Measurements from ENCODE around the gene CHRDL2. TPM values are rescaled to one million over a fixed set of nuclear protein-coding genes. Genes with fewer than 3 reads are reported as not detected.

Gene CHRDL2
- total and polyA plus RNA-seq, 2 experiments from 2014 or later = 0.83 to 4.7 TPM

DNA sequence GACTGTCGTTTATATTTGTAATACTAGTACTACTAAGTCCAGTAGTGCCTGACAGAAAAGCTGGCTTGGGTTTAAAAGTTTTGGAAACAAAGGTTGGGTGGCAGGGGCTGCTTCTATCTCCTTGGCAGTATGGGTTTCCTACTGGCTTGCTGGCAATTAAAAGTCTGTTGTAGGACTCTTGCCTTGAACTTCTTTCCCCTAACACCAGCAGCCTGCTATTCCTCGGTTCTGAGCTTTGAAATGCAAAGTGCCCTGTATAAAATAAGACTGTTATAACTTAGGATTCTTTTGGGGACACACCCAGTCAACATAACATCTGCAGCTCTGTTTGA lies 18.7 kb upstream of the CHRDL2 start:
- H4K20me1 ChIP-seq (ENCODE audit: insufficient read depth, poor library complexity, severe bottlenecking) = peaks cover 11% of the 10 kb centered on the region
- DNase-seq (ENCODE audit: low spot score) = no peak
- peaks cover 55% of the 10 kb centered on the region for H3K79me2 ChIP-seq
- H3K4me1 ChIP-seq (ENCODE audit: insufficient read depth) = peaks cover 22% of the 10 kb centered on the region
- no peak for TF ChIP-seq CTCF (IDR thresholded peaks at IDR 0.05; ENCODE audit: poor library complexity)
- peak overlapping the region; percentile 48 for H3K4me3 ChIP-seq
- no peak overlapping the region for H3K27ac ChIP-seq
- H3K27me3 ChIP-seq = no peaks in the 10 kb centered on the region
- H3K9me3 ChIP-seq (ENCODE audit: low read depth) = no peaks in the 10 kb centered on the region
- H3K36me3 ChIP-seq (replicated peaks; ENCODE audit: insufficient read depth, low read depth) = no peaks in the 10 kb centered on the region
- H3K4me2 ChIP-seq = peak overlapping the region; percentile 85
- WGBS (ENCODE audit: low lambda C conversion rate, missing lambda C conversion rate) = 35% methylated on average over 2 of the region's 2 CpGs
- no peaks in the 10 kb centered on the region for H3K9me2 ChIP-seq (replicated peaks; ENCODE audit: insufficient read depth)
- peak overlapping the region; percentile 85 for H2AFZ ChIP-seq

GRCh38 chr11:74749127-74749964 lies 18.1 kb upstream of the CHRDL2 start:
- Histone ChIP-seq H2AFZ (peak overlapping the region; percentile 85), H3K27me3 (no peaks in the 10 kb centered on the region), H3K9me2 (replicated peaks; ENCODE audit: insufficient read depth) (no peaks in the 10 kb centered on the region), H3K4me1 (ENCODE audit: insufficient read depth) (peaks cover 20% of the 10 kb centered on the region), H3K4me2 (peak overlapping the region; percentile 85), H3K79me2 (peaks cover 52% of the 10 kb centered on the region), H3K36me3 (replicated peaks; ENCODE audit: insufficient read depth, low read depth) (no peaks in the 10 kb centered on the region), H4K20me1 (ENCODE audit: insufficient read depth, poor library complexity, severe bottlenecking) (peaks cover 11% of the 10 kb centered on the region), H3K27ac (peak overlapping the region; percentile 90), H3K4me3 (peak overlapping the region; percentile 48), H3K9me3 (ENCODE audit: low read depth) (no peaks in the 10 kb centered on the region)
- peak; percentile 73 for DNase-seq (ENCODE audit: low spot score)
- 2% methylated on average over 41 of the region's 63 CpGs for WGBS (ENCODE audit: low lambda C conversion rate, missing lambda C conversion rate)
- no peak for TF ChIP-seq CTCF (IDR thresholded peaks at IDR 0.05; ENCODE audit: poor library complexity)
- TF ChIP-seq EZH2phosphoT487 (IDR thresholded peaks at IDR 0.05; ENCODE audit: low read depth, severe bottlenecking, unreplicated experiment) = no peak
- no peak for TF ChIP-seq EZH2 (IDR thresholded peaks at IDR 0.05; ENCODE audit: borderline replicate concordance)

DNA sequence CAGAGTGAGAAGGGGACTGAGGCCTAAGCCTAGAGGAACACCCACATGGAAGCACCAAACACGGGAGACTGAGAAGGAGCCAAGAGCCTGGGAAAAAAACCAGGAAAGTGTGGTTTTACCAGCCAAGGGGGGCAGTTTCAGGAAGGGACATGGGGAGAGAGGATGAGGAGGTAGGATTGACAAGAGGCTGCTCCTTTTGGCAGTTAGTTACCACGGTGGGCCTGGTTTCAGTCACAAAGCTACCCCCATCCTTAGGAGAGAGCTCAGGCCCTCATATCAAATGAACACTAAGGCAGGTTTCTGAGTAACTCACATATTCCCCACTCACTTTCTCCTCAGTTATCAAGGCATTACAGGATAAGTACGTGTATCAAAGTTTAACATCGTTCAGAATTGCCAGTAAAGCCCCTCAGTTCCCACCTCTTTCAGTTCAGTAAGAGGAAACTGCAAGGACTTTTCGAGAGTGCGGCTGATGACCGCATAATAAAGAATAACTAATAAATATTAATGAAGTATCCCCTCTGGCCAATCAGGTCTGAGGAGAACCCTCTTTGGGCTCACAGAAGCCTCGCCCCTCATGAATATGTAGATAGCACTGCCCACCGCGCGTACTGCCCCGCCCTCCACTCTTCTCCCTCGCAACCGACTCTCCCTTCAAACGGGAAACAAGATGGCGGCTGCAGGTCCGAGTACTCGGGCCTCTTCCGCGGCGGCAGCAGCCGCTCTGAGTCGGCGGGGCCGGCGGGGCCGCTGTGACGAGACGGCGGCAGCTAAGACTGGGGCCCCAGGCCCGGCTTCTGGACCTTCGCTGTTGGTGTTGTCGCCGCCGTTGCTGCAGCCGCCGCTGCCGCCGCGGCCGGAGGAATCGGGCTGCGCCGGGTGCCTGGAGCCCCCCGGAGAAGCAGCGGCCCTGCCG lies 17.2 kb upstream of the CHRDL2 start, which contains the start of gene RNF169:
Gene RNF169 (plus strand): TSS at position 639 of the 916 bp plus-strand sequence. CDS start 32 bp downstream, at position 671.
- H2AFZ ChIP-seq = peak within 1 kb of the TSS; percentile 85
- H3K27ac ChIP-seq = peak within 1 kb of the TSS; percentile 90
- H3K36me3 ChIP-seq (replicated peaks; ENCODE audit: insufficient read depth, low read depth) = no peaks in the 10 kb centered on the region
- no peak for TF ChIP-seq CTCF (IDR thresholded peaks at IDR 0.05; ENCODE audit: poor library complexity)
- TF ChIP-seq EZH2phosphoT487 (IDR thresholded peaks at IDR 0.05; ENCODE audit: low read depth, severe bottlenecking, unreplicated experiment) = no peak
- peaks cover 3% of the 10 kb centered on the region for H4K20me1 ChIP-seq (ENCODE audit: insufficient read depth, poor library complexity, severe bottlenecking)
- H3K4me1 ChIP-seq (ENCODE audit: insufficient read depth) = peaks cover 12% of the 10 kb centered on the region
- 2% methylated on average over 28 of the region's 47 CpGs for WGBS (ENCODE audit: low lambda C conversion rate, missing lambda C conversion rate)
- peaks cover 43% of the 10 kb centered on the region for H3K79me2 ChIP-seq
- H3K4me3 ChIP-seq = peak within 1 kb of the TSS; percentile 48
- H3K9me3 ChIP-seq (ENCODE audit: low read depth) = no peaks in the 10 kb centered on the region
- no peaks in the 10 kb centered on the region for H3K9me2 ChIP-seq (replicated peaks; ENCODE audit: insufficient read depth)
- H3K4me2 ChIP-seq = peak within 1 kb of the TSS; percentile 85
- peak; percentile 98 for DNase-seq (ENCODE audit: low spot score)
- H3K27me3 ChIP-seq = no peaks in the 10 kb centered on the region

All from hepatocyte (in vitro differentiated cells).